HepG2 (cell line): Measurements from ENCODE around the gene SPRED2. TPM values are rescaled to one million over a fixed set of nuclear protein-coding genes. Genes with fewer than 3 reads are reported as not detected.

Experiments
- ATF1 ChIP-seq: IDR thresholded peaks from 2 replicates; pipeline ENCODE4 v1.6.1; 2016; ENCODE audit warnings: mild to moderate bottlenecking, control low read depth
- CBX1 ChIP-seq: IDR thresholded peaks from one replicate; pipeline ENCODE4 v1.6.1; 2016; ENCODE audit warnings: antibody characterized with exemption, low read depth
- CBX5 ChIP-seq: sonication (generic); formaldehyde crosslinking; IDR thresholded peaks from 2 replicates; pipeline ENCODE4 v1.4.0; 2020; ENCODE audit warnings: missing genetic modification reagents, borderline replicate concordance
- DNMT3B ChIP-seq: conservative IDR thresholded peaks from 2 replicates; pipeline ENCODE4 v1.6.1; 2016; ENCODE audit warnings: missing biosample characterization, control low read depth
- GATAD1 ChIP-seq: IDR thresholded peaks from 2 replicates; pipeline ENCODE4 v1.6.1; 2016; ENCODE audit warnings: missing genetic modification reagents, missing compliant biosample characterization
- HDAC1 ChIP-seq: sonication (generic); formaldehyde crosslinking; IDR thresholded peaks from 2 replicates; pipeline ENCODE4 v1.5.1; 2020; ENCODE audit warnings: mild to moderate bottlenecking, missing genetic modification reagents
- HNF1A ChIP-seq, 2 experiments: sonication (generic) in 1 of 2; formaldehyde crosslinking in 1 of 2; IDR thresholded peaks; 2 replicates each; pipeline versions ENCODE4 v1.4.0 to v1.6.1; 2016 to 2020; ENCODE audit warnings: borderline replicate concordance in 1 of 2, low read depth in 1 of 2, mild to moderate bottlenecking in 1 of 2, missing genetic modification reagents in 1 of 2
- IRX3 ChIP-seq: sonication (generic); formaldehyde crosslinking; IDR thresholded peaks from 2 replicates; pipeline ENCODE4 v1.8.1; 2023; ENCODE audit warnings: mild to moderate bottlenecking, low read depth, missing genetic modification reagents, borderline replicate concordance
- MLLT10 ChIP-seq: sonication (generic); formaldehyde crosslinking; IDR thresholded peaks from 2 replicates; pipeline ENCODE4 v1.4.0; 2020; ENCODE audit warnings: missing genetic modification reagents
- PHF20 ChIP-seq: sonication (generic); formaldehyde crosslinking; IDR thresholded peaks from 2 replicates; pipeline ENCODE4 v1.5.0; 2020; ENCODE audit warnings: mild to moderate bottlenecking, missing genetic modification reagents
- RARG ChIP-seq: sonication (generic); formaldehyde crosslinking; IDR thresholded peaks from 2 replicates; pipeline ENCODE4 v1.4.0; 2020; ENCODE audit warnings: low read depth, mild to moderate bottlenecking, missing genetic modification reagents
- RBM22 ChIP-seq: fragments of 200-400 bp; formaldehyde crosslinking; optimal IDR thresholded peaks from 2 replicates; pipeline ENCODE3; 2017; ENCODE audit warnings: mild to moderate bottlenecking, low read length, moderate library complexity
- SAP130 ChIP-seq: IDR thresholded peaks from 2 replicates; pipeline ENCODE4 v1.6.1; 2016; ENCODE audit warnings: low read depth
- SMYD3 ChIP-seq: sonication (generic); formaldehyde crosslinking; IDR thresholded peaks from 2 replicates; pipeline ENCODE4 v1.8.1; 2023; ENCODE audit warnings: mild to moderate bottlenecking, missing genetic modification reagents
- SP4 ChIP-seq: sonication (generic); formaldehyde crosslinking; IDR thresholded peaks from 2 replicates; pipeline ENCODE4 v1.8.1; 2023; ENCODE audit warnings: mild to moderate bottlenecking, missing genetic modification reagents
- SYNCRIP ChIP-seq: fragments of 200-400 bp; formaldehyde crosslinking; IDR thresholded peaks from 2 replicates; pipeline ENCODE4 v1.6.1; 2018; ENCODE audit warnings: mild to moderate bottlenecking, low read depth, low read length; ENCODE audit not compliant: insufficient read depth
- TBP ChIP-seq: sonication (generic); formaldehyde crosslinking; IDR thresholded peaks from 2 replicates; pipeline ENCODE4 v1.5.0; 2020; ENCODE audit warnings: missing genetic modification reagents
- TMF1 ChIP-seq: sonication (generic); formaldehyde crosslinking; IDR thresholded peaks from 2 replicates; pipeline ENCODE4 v1.8.1; 2022; ENCODE audit warnings: low read depth, missing genetic modification reagents
- YEATS4 ChIP-seq: sonication (generic); formaldehyde crosslinking; IDR thresholded peaks from 2 replicates; pipeline ENCODE4 v1.4.0; 2020; ENCODE audit warnings: missing genetic modification reagents, borderline replicate concordance
- ZBTB1 ChIP-seq: sonication (generic); formaldehyde crosslinking; IDR thresholded peaks from 2 replicates; pipeline ENCODE4 v1.4.0; 2020; ENCODE audit warnings: missing genetic modification reagents, borderline replicate concordance
- ZNF335 ChIP-seq: sonication (generic); formaldehyde crosslinking; IDR thresholded peaks from 2 replicates; pipeline ENCODE4 v1.4.0; 2020; ENCODE audit warnings: missing genetic modification reagents
- ZNF367 ChIP-seq: sonication (generic); formaldehyde crosslinking; IDR thresholded peaks from 2 replicates; pipeline ENCODE4 v1.4.0; 2020; ENCODE audit warnings: missing genetic modification reagents, borderline replicate concordance
- ZNF556 ChIP-seq: sonication (generic); formaldehyde crosslinking; IDR thresholded peaks from 2 replicates; pipeline ENCODE4 v1.4.0; 2020; ENCODE audit warnings: mild to moderate bottlenecking, missing genetic modification reagents, borderline replicate concordance
- ZNF776 ChIP-seq: sonication (generic); formaldehyde crosslinking; IDR thresholded peaks from 2 replicates; pipeline ENCODE4 v1.4.0; 2020; ENCODE audit warnings: mild to moderate bottlenecking, missing genetic modification reagents
- ZNF792 ChIP-seq: IDR thresholded peaks from 2 replicates; pipeline ENCODE4 v1.6.1; 2016
- ZNF839 ChIP-seq: sonication (generic); formaldehyde crosslinking; IDR thresholded peaks from 2 replicates; pipeline ENCODE4 v1.4.0; 2020; ENCODE audit warnings: missing genetic modification reagents, mild to moderate bottlenecking, borderline replicate concordance
- ZSCAN5A ChIP-seq: sonication (generic); formaldehyde crosslinking; IDR thresholded peaks from 2 replicates; pipeline ENCODE4 v1.8.0; 2022; ENCODE audit warnings: mild to moderate bottlenecking, missing genetic modification reagents, borderline replicate concordance
- polyA plus RNA-seq, 8 experiments: library from polyadenylated mRNA; depleted of rRNA in 3 of 8; stranded (reverse) in 7 of 8; unstranded in 1 of 8; fragments of >200 nt; fragmentation: Illumina TruSeq in 4 of 8; extraction: Trizol in 4 of 8; gene quantifications; 2 replicates each; pipeline versions ENCODE4 v1.2.1 to v1.2.3, GENCODE V29; 2011 to 2016; ENCODE audit warnings: low read depth in 4 of 8, missing spikeins in 1 of 8, mixed read lengths in 1 of 8; ENCODE audit not compliant: insufficient read depth in 1 of 8
- total RNA-seq, 5 experiments: library from RNA; depleted of rRNA; stranded (reverse); fragments of >200 nt; fragmentation: Illumina TruSeq; extraction: Trizol; gene quantifications; 2 replicates each; pipeline ENCODE4 v1.2.3, GENCODE V29; 2016; ENCODE audit warnings: low read depth in 1 of 5

Gene SPRED2
- total and polyA plus RNA-seq, 2 of the 13 experiments (the other 11 are each of a cell fraction or from before 2014, with no cell fraction given): 13.0 to 37.0 TPM

- TF ChIP-seq GATAD1 (CRISPR knock-in tag) (peak; percentile 67; the same call in 1 of the 2 replicates), YEATS4 (peak; percentile 59), ZNF839 (CRISPR knock-in tag) (no peak), CBX1 (peak; percentile 83), ZNF367 (0 out of 2 replicates have a peak, but pooled peaks have one; percentile 61), RBM22 (no peak), PHF20 (CRISPR knock-in tag) (peak; percentile 40; the same call in 1 of the 2 replicates), SP4 (CRISPR knock-in tag) (peak; percentile 62; the same call in 1 of the 2 replicates), ZNF792 (CRISPR knock-in tag) (peak; percentile 68), CBX5 (peak; percentile 46; the same call in 1 of the 2 replicates), MLLT10 (CRISPR knock-in tag) (no peak), DNMT3B (CRISPR knock-in tag) (no peak), ATF1 (CRISPR knock-in tag) (no peak; the same call in none of the 2 replicates), HDAC1 (CRISPR knock-in tag) (peak; percentile 67), IRX3 (CRISPR knock-in tag) (no peak), ZNF556 (CRISPR knock-in tag) (no peak; the same call in 1 of the 2 replicates), SYNCRIP (no peak), SMYD3 (CRISPR knock-in tag) (peak; percentile 72; the same call in 1 of the 2 replicates), TBP (CRISPR knock-in tag) (no peak), SAP130 (CRISPR knock-in tag) (peak; percentile 65), RARG (CRISPR knock-in tag) (no peak), ZNF776 (no peak), ZSCAN5A (CRISPR knock-in tag) (peak; percentile 40; the same call in 1 of the 2 replicates), HNF1A (IDR thresholded peaks at IDR 0.05; ENCODE audit: low read depth) (no peak), HNF1A (CRISPR knock-in tag; IDR thresholded peaks at IDR 0.05; ENCODE audit: borderline replicate concordance) (peak; percentile 65; the same call in 1 of the 2 replicates), ZBTB1 (CRISPR knock-in tag) (no peak), ZNF335 (CRISPR knock-in tag) (no peak; the same call in none of the 2 replicates), TMF1 (CRISPR knock-in tag) (0 out of 2 replicates have a peak, but pooled peaks have one; percentile 21)
Observed at GRCh38 chr2:65435625-65436168, 3.3 kb upstream of the SPRED2 start (continued).
